Right lobe of liver (tissue), 6 donors: ENCODE measurements around the gene CD244. TPM values are rescaled to one million over a fixed set of nuclear protein-coding genes. Genes with fewer than 3 reads are reported as not detected.

Experiments
- ATAC-seq, 4 donors: fragments of 200-7000 bp; cut with Tn5 transposase; one replicate each; pipeline ENCODE4 v1.9.1; 2020; ENCODE audit warnings: mild to moderate bottlenecking in 4 of 4, moderate library complexity in 4 of 4
- DNase-seq, 3 donors: peaks; one replicate each; pipeline ENCODE4 v3.0.0-alpha.2; 2020
- H3K27ac ChIP-seq, 3 donors: fragments of 200-600 bp; one replicate each; pipeline ENCODE4 v1.8.0; 2022
- H3K27me3 ChIP-seq, 2 donors: fragments of 200-600 bp; one replicate each; pipeline ENCODE4 v1.8.0; 2022
- H3K36me3 ChIP-seq, 4 donors: fragments of 200-600 bp; sonication (generic) in 1 of 4; one replicate each; pipeline versions ENCODE4 v1.5.1 to v1.8.0; 2017 to 2022; ENCODE audit warnings: control low read depth in 1 of 4
- H3K4me1 ChIP-seq, 4 donors: fragments of 200-600 bp; sonication (generic) in 1 of 4; one replicate each; pipeline versions ENCODE4 v1.5.1 to v1.8.0; 2017 to 2022; ENCODE audit warnings: control low read depth in 1 of 4
- H3K4me3 ChIP-seq, 3 donors: fragments of 200-600 bp; one replicate each; pipeline ENCODE4 v1.8.0; 2022
- H3K9me3 ChIP-seq, 4 donors: fragments of 200-600 bp; sonication (generic) in 1 of 4; one replicate each; pipeline versions ENCODE4 v1.5.1 to v1.8.0; 2017 to 2022; ENCODE audit warnings: control low read depth in 1 of 4
- POLR2A ChIP-seq: fragments of 450-650 bp; IDR thresholded peaks from one replicate; pipeline ENCODE4 v1.6.1; 2017; ENCODE audit warnings: antibody characterized with exemption, mild to moderate bottlenecking
- WGBS: methylation state at CpG from one replicate; pipeline ENCODE4 v1.1.6; 2018; ENCODE audit warnings: low coverage, low lambda C conversion rate; ENCODE audit not compliant: insufficient coverage; ENCODE audit errors: missing lambda C conversion rate; 5-methylcytosine and 5-hydroxymethylcytosine counted together
- intact Hi-C, 2 donors: fragments of 100-400 bp; cut with DNase I; formaldehyde crosslinking; loops; one replicate each; pipeline versions ENCODE4 v1.11.2 to v1.14.1; 2022
- total RNA-seq, 6 experiments: library from RNA; depleted of rRNA in 2 of 6; stranded (reverse); fragments of >200 nt in 2 of 6; fragmentation: NEBNext Ultra II Directional in 3 of 6; extraction: Animal tissue kit (Norgen Biotek cat#: 25700) in 3 of 6; gene quantifications; one replicate each; pipeline versions ENCODE4 v1.1.0 to v1.2.4, GENCODE V29; 2016 to 2023
- TF ChIP-seq, protein P1 (sequence below), 4 donors: fragments of 200-600 bp in 3 of 4; fragments of 450-650 bp in 1 of 4; IDR thresholded peaks; one replicate each; pipeline versions ENCODE4 v1.5.1 to v1.8.0; 2016 to 2022; ENCODE audit warnings: antibody characterized with exemption in 4 of 4, mild to moderate bottlenecking in 2 of 4
- donor health status: DM: no; HTN: yes; CAD: no.
- donor health status: DM: no; HTN: no; CAD: no.
- donor health status: DM: no; HTN: no; CAD: no.
- donor health status: DM: no; HTN: yes; CAD: no.
- donor health status: DM: no; HTN: yes; CAD: no.

Gene CD244
- total RNA-seq, 6 experiments from 2014 or later: 0.88 to 2.0 (median 1.2) TPM

DNA sequence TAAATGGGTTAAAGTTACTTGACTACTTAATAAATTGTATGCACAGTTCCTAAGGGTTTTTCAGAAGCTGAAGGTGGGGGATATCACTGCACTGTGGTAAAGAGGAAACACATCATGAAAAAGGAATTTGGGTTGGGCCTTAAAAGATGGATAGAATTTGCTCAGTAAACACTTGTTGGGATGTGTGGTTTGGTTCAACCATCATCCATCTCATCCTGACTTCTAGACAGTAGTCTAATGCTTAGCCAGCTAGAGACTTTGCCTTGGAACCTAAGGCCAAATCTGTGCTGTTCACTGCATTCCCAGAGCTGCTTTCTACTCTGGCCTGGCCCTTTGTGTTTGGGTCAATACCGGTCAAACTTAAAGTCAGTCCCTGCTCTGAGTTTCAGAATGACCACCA lies 36.1 kb downstream of the CD244 start:
- DNase-seq (no peak), ATAC-seq (no peak)
- Histone ChIP-seq H3K36me3 (no peaks in the 10 kb centered on the region), H3K4me1 (no peaks in the 10 kb centered on the region), H3K9me3 (no peaks in the 10 kb centered on the region), H3K27ac (no peak overlapping the region), H3K27me3 (no peaks in the 10 kb centered on the region), H3K4me3 (no peak overlapping the region)
- no peak for TF ChIP-seq POLR2A
- TF ChIP-seq, protein P1, sequence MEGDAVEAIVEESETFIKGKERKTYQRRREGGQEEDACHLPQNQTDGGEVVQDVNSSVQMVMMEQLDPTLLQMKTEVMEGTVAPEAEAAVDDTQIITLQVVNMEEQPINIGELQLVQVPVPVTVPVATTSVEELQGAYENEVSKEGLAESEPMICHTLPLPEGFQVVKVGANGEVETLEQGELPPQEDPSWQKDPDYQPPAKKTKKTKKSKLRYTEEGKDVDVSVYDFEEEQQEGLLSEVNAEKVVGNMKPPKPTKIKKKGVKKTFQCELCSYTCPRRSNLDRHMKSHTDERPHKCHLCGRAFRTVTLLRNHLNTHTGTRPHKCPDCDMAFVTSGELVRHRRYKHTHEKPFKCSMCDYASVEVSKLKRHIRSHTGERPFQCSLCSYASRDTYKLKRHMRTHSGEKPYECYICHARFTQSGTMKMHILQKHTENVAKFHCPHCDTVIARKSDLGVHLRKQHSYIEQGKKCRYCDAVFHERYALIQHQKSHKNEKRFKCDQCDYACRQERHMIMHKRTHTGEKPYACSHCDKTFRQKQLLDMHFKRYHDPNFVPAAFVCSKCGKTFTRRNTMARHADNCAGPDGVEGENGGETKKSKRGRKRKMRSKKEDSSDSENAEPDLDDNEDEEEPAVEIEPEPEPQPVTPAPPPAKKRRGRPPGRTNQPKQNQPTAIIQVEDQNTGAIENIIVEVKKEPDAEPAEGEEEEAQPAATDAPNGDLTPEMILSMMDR (IDR thresholded peaks at IDR 0.05): no peak
- no CpG with 5 or more reads among the region's 1 CpG for WGBS
- intact Hi-C loops: loop anchor here in 1 of 2 donors (10.0 kb wide), 1 partner anchor 112 kb away; the partner anchor contains the start of gene CD48

DNA sequence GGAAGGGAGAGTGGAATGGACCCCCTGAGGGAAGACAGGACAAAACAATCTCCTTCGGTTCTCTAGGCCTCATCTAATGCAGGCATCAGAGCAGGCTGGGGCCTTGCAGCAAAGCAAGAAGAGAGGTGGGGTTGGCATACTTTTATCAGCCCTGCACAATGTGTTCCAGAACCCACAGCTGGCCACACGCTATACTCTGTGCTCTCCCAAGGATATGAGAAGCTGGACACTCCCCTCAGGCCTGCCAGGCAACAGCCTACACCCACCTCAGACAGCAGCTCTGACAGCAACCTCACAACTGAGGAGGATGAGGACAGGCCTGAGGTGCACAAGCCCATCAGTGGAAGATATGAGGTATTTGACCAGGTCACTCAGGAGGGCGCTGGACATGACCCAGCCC lies 39.4 kb downstream of the CD244 start:
- Histone ChIP-seq H3K27me3 (no peaks in the 10 kb centered on the region), H3K4me1 (no peaks in the 10 kb centered on the region), H3K36me3 (no peaks in the 10 kb centered on the region), H3K9me3 (no peaks in the 10 kb centered on the region), H3K4me3 (no peak overlapping the region), H3K27ac (no peak overlapping the region)
- TF ChIP-seq POLR2A: no peak
- TF ChIP-seq, protein P1 (IDR thresholded peaks at IDR 0.05): no peak
- WGBS: 83% methylated on average over 1 of the region's 3 CpGs
- ATAC-seq: no peak
- intact Hi-C loops: loop anchor here in 1 of 2 donors (10.0 kb wide), 1 partner anchor 108 kb away; the partner anchor contains the start of gene CD48
- no peak for DNase-seq

DNA sequence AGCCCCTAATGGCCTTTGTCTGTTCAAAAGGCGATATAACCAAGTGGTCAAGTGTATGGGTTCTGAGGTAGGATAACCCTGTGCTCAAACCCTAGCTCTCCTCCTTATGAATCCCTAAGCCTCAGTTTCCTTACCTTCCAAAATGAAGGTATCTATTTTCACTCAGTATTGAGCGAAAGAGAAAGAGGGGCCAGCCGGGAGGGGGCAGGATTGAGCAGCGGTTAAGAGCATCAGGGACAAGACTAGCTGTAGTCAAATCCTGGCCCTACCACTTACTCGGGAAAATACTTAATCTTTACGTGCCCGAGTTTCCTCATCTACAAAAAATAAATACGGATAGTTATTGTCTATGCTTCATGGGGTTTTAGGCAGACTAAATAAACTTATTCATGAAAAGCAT lies 41.1 kb downstream of the CD244 start:
- no peaks in the 10 kb centered on the region for H3K4me1 ChIP-seq
- 67% methylated on average over 8 of the region's 8 CpGs for WGBS
- intact Hi-C loops: loop anchor here in 1 of 2 donors (10.0 kb wide), 1 partner anchor 107 kb away; the partner anchor contains the start of gene CD48
- H3K27me3 ChIP-seq: no peaks in the 10 kb centered on the region
- ATAC-seq: no peak
- H3K36me3 ChIP-seq: no peaks in the 10 kb centered on the region
- no peak for DNase-seq
- H3K9me3 ChIP-seq: no peaks in the 10 kb centered on the region
- no peak overlapping the region for H3K4me3 ChIP-seq
- no peak overlapping the region for H3K27ac ChIP-seq
- TF ChIP-seq, protein P1 (IDR thresholded peaks at IDR 0.05): no peak
- no peak for TF ChIP-seq POLR2A

DNA sequence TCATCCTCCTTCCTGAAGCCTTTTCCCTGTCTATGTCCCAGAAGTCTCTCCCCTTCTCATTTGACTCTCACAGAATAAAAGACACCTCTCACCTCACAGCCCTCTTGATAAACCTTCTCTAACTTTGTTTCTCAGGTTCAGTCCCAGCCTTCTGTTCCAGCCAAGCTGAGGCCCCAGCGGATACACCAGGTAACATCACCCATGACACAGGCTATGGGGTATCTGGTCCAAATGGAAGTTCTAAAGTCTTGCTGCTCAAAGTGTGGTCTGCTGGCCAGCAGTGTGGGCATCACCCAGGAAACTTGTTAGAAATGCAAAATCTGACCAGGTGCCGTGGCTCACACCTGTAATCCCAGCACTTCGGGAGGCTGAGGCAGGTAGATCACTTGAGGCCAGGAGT lies 43.5 kb downstream of the CD244 start:
- ATAC-seq: no peak
- DNase-seq: no peak
- Histone ChIP-seq H3K9me3 (no peaks in the 10 kb centered on the region), H3K36me3 (no peaks in the 10 kb centered on the region), H3K4me3 (no peak overlapping the region), H3K4me1 (no peaks in the 10 kb centered on the region), H3K27me3 (no peaks in the 10 kb centered on the region), H3K27ac (no peak overlapping the region)
- TF ChIP-seq, protein P1 (IDR thresholded peaks at IDR 0.05): no peak
- no peak for TF ChIP-seq POLR2A
- WGBS: 67% methylated on average over 3 of the region's 3 CpGs
- intact Hi-C loops: no loop called here
